ENCODE data around the gene MAGI2. TPM values are rescaled to one million over a fixed set of nuclear protein-coding genes. Genes with fewer than 3 reads are reported as not detected.
A peak's percentile ranks its signal among the peaks of the same experiment; 100 is the strongest.

Gene MAGI2
- total RNA-seq, 1 donor from 2014 or later: 2.5 TPM

DNA sequence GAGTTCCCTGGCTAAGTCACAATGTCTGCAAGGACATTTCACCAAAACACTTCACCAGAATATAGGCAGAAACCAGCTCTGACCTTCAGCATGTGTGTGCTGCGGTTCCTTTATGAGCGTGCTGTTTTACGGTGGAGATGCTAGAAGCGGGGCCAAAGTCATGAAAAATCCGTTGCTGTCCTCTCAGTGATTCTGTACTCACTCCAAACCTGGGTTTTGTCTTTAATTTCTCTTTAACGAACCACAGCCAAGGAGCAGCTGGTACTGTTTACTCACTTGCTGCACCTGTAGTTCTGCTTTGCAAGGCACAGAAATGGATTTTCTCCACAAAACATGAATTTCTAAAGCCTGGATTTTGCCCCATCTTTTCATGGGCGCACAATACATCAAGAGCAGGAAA, 1015.0 kb downstream of the MAGI2 start:
- DNase-seq (ENCODE audit: low read depth): no peak
- Histone ChIP-seq H3K36me3 (ENCODE audit: control insufficient read depth, insufficient read depth, low read length) (no peaks in the 10 kb centered on the region), H3K27me3 (ENCODE audit: control insufficient read depth, insufficient read depth, low read length) (no peaks in the 10 kb centered on the region), H3K4me3 (ENCODE audit: low read depth, low read length) (no peak overlapping the region)
- TF ChIP-seq, protein P1, sequence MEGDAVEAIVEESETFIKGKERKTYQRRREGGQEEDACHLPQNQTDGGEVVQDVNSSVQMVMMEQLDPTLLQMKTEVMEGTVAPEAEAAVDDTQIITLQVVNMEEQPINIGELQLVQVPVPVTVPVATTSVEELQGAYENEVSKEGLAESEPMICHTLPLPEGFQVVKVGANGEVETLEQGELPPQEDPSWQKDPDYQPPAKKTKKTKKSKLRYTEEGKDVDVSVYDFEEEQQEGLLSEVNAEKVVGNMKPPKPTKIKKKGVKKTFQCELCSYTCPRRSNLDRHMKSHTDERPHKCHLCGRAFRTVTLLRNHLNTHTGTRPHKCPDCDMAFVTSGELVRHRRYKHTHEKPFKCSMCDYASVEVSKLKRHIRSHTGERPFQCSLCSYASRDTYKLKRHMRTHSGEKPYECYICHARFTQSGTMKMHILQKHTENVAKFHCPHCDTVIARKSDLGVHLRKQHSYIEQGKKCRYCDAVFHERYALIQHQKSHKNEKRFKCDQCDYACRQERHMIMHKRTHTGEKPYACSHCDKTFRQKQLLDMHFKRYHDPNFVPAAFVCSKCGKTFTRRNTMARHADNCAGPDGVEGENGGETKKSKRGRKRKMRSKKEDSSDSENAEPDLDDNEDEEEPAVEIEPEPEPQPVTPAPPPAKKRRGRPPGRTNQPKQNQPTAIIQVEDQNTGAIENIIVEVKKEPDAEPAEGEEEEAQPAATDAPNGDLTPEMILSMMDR (IDR thresholded peaks at IDR 0.05; ENCODE audit: insufficient read depth, low read length, poor library complexity, severe bottlenecking): no peak

DNA sequence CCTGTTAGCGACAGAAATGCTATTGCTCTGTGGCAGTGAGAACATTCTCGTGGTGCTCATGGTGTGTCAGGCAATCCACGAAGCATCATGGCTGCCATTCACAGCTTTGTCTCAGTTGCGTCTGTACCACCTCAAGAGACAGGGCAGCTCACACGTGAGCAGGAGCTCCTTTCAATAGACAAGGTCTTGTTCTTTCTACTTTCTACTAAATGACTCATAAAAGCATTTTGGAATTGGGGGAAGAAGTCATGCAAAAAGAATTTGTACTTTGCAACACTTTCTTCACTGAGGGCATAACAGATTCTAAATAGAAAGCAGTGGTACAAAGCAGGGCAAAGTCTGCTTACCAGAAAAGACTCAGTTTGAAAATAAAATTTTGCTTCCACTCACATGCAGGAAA, 1016.3 kb downstream of the MAGI2 start:
- H3K27me3 ChIP-seq (ENCODE audit: control insufficient read depth, insufficient read depth, low read length): no peaks in the 10 kb centered on the region
- no peaks in the 10 kb centered on the region for H3K36me3 ChIP-seq (ENCODE audit: control insufficient read depth, insufficient read depth, low read length)
- DNase-seq (ENCODE audit: low read depth): peak; percentile 21
- TF ChIP-seq, protein P1 (IDR thresholded peaks at IDR 0.05; ENCODE audit: insufficient read depth, low read length, poor library complexity, severe bottlenecking): no peak
- H3K4me3 ChIP-seq (ENCODE audit: low read depth, low read length): no peak overlapping the region

DNA sequence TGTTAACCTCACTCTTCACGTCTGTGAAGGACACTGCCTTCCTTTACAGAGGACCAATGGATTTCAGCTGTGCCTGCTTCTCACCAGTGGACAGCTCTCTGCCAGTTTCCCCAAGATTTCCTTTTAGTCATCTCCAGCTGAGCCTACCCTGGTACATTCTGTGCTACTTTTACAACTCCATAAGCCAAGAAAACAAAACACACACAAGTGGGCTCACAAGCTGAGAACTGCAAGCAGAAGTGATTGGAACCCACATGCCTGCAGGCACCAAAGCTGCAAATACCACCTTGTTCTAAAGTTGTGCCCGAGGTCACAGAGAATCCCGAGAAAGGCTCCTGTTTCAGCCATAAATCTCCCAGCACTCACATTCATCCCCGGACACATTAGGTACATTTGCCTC, 1018.1 kb downstream of the MAGI2 start:
- H3K4me3 ChIP-seq (ENCODE audit: low read depth, low read length): no peak overlapping the region
- no peaks in the 10 kb centered on the region for H3K27me3 ChIP-seq (ENCODE audit: control insufficient read depth, insufficient read depth, low read length)
- H3K36me3 ChIP-seq (ENCODE audit: control insufficient read depth, insufficient read depth, low read length): no peaks in the 10 kb centered on the region
- DNase-seq (ENCODE audit: low read depth): no peak
- TF ChIP-seq, protein P1 (IDR thresholded peaks at IDR 0.05; ENCODE audit: insufficient read depth, low read length, poor library complexity, severe bottlenecking): no peak

DNA sequence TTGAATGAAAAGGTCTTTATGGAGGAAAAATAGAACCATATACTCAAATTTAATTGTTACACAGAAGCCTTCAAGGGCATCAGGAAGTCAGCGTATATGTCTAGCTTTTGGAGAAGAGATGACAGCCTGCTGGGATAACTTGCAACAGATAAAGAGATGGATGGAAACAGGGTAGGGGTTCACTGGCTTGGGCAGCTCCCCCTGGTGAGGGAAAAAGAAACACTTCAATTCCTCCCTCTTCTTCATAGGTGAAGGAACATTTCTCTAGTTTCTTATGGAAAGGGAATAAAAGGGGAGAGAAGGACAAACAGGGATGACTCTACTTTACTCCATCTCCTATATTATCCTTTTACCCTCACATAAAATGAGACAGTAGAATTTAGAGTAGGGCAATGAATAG, 1019.2 kb downstream of the MAGI2 start:
- H3K27me3 ChIP-seq (ENCODE audit: control insufficient read depth, insufficient read depth, low read length): no peaks in the 10 kb centered on the region
- TF ChIP-seq, protein P1 (IDR thresholded peaks at IDR 0.05; ENCODE audit: insufficient read depth, low read length, poor library complexity, severe bottlenecking): no peak
- DNase-seq (ENCODE audit: low read depth): no peak
- no peaks in the 10 kb centered on the region for H3K36me3 ChIP-seq (ENCODE audit: control insufficient read depth, insufficient read depth, low read length)
- no peak overlapping the region for H3K4me3 ChIP-seq (ENCODE audit: low read depth, low read length)

DNA sequence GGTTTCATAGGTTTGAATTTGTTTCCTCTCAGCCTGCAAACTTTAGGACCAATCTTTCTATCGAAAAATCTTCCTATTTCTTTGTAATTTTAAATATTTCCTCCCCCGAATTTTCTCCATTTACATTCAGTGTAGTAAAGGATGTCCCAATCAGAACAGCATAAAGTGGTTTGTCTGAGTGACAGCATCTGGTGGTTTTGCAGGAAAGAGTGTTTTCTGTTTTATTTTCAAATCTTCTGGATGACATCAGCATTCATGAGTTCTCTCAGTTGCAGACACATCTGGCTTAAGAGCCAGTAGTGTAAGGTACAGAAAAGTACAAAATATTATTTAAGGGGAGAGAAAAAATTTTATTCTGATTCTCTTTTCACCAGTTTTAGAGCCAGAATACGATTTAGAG, 1020.0 kb downstream of the MAGI2 start:
- no peaks in the 10 kb centered on the region for H3K27me3 ChIP-seq (ENCODE audit: control insufficient read depth, insufficient read depth, low read length)
- TF ChIP-seq, protein P1 (IDR thresholded peaks at IDR 0.05; ENCODE audit: insufficient read depth, low read length, poor library complexity, severe bottlenecking): no peak
- no peak for DNase-seq (ENCODE audit: low read depth)
- no peak overlapping the region for H3K4me3 ChIP-seq (ENCODE audit: low read depth, low read length)
- H3K36me3 ChIP-seq (ENCODE audit: control insufficient read depth, insufficient read depth, low read length): no peaks in the 10 kb centered on the region

DNA sequence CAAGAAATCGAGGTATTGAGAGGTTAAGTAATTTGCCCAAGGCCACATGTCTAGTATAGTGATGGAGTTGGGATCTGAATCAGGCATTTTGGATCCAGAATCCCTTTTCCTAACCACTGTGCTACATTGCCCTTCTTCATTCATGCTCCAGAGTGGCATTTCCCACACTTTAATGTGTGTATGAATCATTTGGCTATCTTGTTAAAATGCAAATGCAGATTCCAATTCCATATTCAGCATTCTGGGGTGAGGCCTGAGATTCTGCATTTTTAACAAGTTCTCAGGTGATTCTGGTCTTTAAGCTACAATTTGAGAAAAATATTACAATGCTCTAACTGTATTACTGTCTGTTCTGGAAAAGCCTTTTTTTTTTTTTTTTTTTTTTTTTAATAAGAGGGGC, 1023.6 kb downstream of the MAGI2 start:
- DNase-seq (ENCODE audit: low read depth): no peak
- Histone ChIP-seq H3K4me3 (ENCODE audit: low read depth, low read length) (no peak overlapping the region), H3K27me3 (ENCODE audit: control insufficient read depth, insufficient read depth, low read length) (no peaks in the 10 kb centered on the region), H3K36me3 (ENCODE audit: control insufficient read depth, insufficient read depth, low read length) (no peaks in the 10 kb centered on the region)
- TF ChIP-seq, protein P1 (IDR thresholded peaks at IDR 0.05; ENCODE audit: insufficient read depth, low read length, poor library complexity, severe bottlenecking): no peak

All from kidney epithelial cell (primary cell).